Smooth muscle cell (in vitro differentiated cells): ENCODE measurements around the gene FAM193A. TPM values are rescaled to one million over a fixed set of nuclear protein-coding genes. Genes with fewer than 3 reads are reported as not detected.

Experiments
- DNase-seq: peaks from one replicate; lab custom pipeline; 2025; ENCODE audit not compliant: unreplicated experiment; lab: John Stamatoyannopoulos, UW
- H2AFZ ChIP-seq: fragments of 200-600 bp; sonication (generic); 2 replicates; pipeline ENCODE4 v1.6.0; 2016; ENCODE audit warnings: antibody characterized with exemption, low read depth, mild to moderate bottlenecking
- H3F3A ChIP-seq: fragments of 200-600 bp; sonication (generic); 2 replicates; pipeline ENCODE4 v1.6.0; 2017; ENCODE audit warnings: antibody characterized with exemption, low read depth
- H3K27ac ChIP-seq: fragments of 200-600 bp; sonication (generic); 2 replicates; pipeline ENCODE4 v1.5.1; 2016; ENCODE audit warnings: low read depth, mild to moderate bottlenecking
- H3K27me3 ChIP-seq: fragments of 200-600 bp; sonication (generic); 2 replicates; pipeline ENCODE4 v1.6.1; 2016; ENCODE audit warnings: low read depth, mild to moderate bottlenecking
- H3K36me3 ChIP-seq: fragments of 200-600 bp; sonication (generic); 2 replicates; pipeline ENCODE4 v1.5.1; 2016; ENCODE audit warnings: low read depth
- H3K4me1 ChIP-seq: fragments of 200-600 bp; sonication (generic); 2 replicates; pipeline ENCODE4 v1.5.1; 2016; ENCODE audit warnings: low read depth
- H3K4me2 ChIP-seq: fragments of 200-600 bp; sonication (generic); 2 replicates; pipeline ENCODE4 v1.6.0; 2016; ENCODE audit warnings: mild to moderate bottlenecking
- H3K4me3 ChIP-seq: fragments of 200-600 bp; sonication (generic); 2 replicates; pipeline ENCODE4 v1.5.1; 2016; ENCODE audit warnings: mild to moderate bottlenecking
- H3K79me2 ChIP-seq: fragments of 200-600 bp; sonication (generic); 2 replicates; pipeline ENCODE4 v1.6.0; 2016; ENCODE audit warnings: low read depth, mild to moderate bottlenecking
- H3K9ac ChIP-seq: fragments of 200-600 bp; sonication (generic); 2 replicates; pipeline ENCODE4 v1.6.0; 2016; ENCODE audit warnings: low read depth
- H3K9me3 ChIP-seq: fragments of 200-600 bp; sonication (generic); replicated peaks from 2 replicates; pipeline ENCODE4 v1.5.1; 2016; ENCODE audit warnings: low read depth
- H4K20me1 ChIP-seq: fragments of 200-600 bp; sonication (generic); 2 replicates; pipeline ENCODE4 v1.6.0; 2016; ENCODE audit warnings: low read depth
- WGBS: methylation state at CpG from one replicate; pipeline ENCODE4 v1.1.7; 2016; ENCODE audit warnings: low lambda C conversion rate; 5-methylcytosine and 5-hydroxymethylcytosine counted together
- polyA plus RNA-seq: library from polyadenylated mRNA; unstranded; fragments of >200 nt; fragmentation: Nextera tagmentation; extraction: Ambion mirVana; gene quantifications from 2 replicates; pipeline ENCODE4 v1.2.1, GENCODE V29; 2016
- total RNA-seq: library from RNA; depleted of rRNA; stranded (reverse); fragments of >200 nt; gene quantifications from 2 replicates; pipeline ENCODE4 v1.2.3, GENCODE V29; 2014
- TF ChIP-seq, protein P1 (sequence below): fragments of 200-600 bp; sonication (generic); IDR thresholded peaks from 2 replicates; pipeline ENCODE4 v1.5.1; 2017; ENCODE audit warnings: borderline replicate concordance, mild to moderate bottlenecking, antibody characterized with exemption; ENCODE audit not compliant: insufficient read depth, poor library complexity, severe bottlenecking

Gene FAM193A
- total and polyA plus RNA-seq, 2 experiments from 2014 or later = 8.3 to 12.2 TPM

DNA sequence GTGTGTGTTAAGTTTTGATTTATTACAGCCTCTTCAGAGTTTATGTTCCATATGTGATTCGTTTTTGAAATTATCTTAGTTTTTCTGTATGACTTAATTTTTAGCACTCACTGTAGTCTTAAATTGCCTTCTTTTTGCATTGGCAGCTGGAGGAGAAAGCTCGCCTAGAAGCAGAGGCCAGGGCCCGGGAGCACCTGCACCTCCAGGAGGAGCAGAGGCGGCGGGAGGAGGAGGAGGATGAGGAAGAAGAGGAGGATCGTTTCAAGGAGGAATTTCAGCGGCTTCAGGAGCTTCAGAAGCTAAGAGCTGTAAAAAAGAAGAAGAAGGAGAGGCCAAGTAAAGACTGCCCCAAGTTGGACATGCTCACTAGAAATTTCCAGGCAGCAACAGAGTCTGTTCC, 163.1 kb downstream of the FAM193A start:
- H3K9ac ChIP-seq = no peak overlapping the region
- TF ChIP-seq, protein P1, sequence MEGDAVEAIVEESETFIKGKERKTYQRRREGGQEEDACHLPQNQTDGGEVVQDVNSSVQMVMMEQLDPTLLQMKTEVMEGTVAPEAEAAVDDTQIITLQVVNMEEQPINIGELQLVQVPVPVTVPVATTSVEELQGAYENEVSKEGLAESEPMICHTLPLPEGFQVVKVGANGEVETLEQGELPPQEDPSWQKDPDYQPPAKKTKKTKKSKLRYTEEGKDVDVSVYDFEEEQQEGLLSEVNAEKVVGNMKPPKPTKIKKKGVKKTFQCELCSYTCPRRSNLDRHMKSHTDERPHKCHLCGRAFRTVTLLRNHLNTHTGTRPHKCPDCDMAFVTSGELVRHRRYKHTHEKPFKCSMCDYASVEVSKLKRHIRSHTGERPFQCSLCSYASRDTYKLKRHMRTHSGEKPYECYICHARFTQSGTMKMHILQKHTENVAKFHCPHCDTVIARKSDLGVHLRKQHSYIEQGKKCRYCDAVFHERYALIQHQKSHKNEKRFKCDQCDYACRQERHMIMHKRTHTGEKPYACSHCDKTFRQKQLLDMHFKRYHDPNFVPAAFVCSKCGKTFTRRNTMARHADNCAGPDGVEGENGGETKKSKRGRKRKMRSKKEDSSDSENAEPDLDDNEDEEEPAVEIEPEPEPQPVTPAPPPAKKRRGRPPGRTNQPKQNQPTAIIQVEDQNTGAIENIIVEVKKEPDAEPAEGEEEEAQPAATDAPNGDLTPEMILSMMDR = no peak
- no peak overlapping the region for H2AFZ ChIP-seq
- H3F3A ChIP-seq = no peaks in the 10 kb centered on the region
- no peak overlapping the region for H3K4me3 ChIP-seq
- no peaks in the 10 kb centered on the region for H3K79me2 ChIP-seq
- 93% methylated on average over 7 of the region's 7 CpGs for WGBS
- H3K27ac ChIP-seq = no peak overlapping the region
- no peak for DNase-seq
- H3K9me3 ChIP-seq = no peaks in the 10 kb centered on the region
- no peaks in the 10 kb centered on the region for H4K20me1 ChIP-seq
- H3K4me2 ChIP-seq = no peak overlapping the region
- H3K4me1 ChIP-seq = no peaks in the 10 kb centered on the region
- H3K27me3 ChIP-seq = no peaks in the 10 kb centered on the region
- peaks cover 30% of the 10 kb centered on the region for H3K36me3 ChIP-seq

DNA sequence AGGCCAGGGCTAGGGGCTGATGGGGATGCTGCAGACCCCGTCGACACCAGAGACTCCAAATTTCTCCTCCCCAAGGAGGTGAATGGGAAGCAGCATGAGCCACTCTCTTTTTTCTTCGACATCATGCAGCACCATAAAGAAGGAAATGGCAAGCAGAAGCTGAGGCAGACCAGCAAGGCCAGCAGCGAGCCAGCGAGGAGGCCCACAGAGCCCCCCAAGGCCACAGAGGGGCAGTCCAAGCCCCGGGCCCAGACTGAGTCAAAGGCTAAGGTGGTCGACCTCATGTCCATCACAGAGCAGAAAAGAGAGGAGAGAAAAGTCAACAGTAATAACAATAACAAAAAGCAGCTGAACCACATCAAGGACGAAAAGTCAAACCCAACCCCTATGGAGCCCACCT, 163.6 kb downstream of the FAM193A start:
- Histone ChIP-seq H3K9me3 (no peaks in the 10 kb centered on the region), H3K4me3 (no peak overlapping the region), H2AFZ (no peak overlapping the region), H3K9ac (no peak overlapping the region), H3K4me1 (no peaks in the 10 kb centered on the region), H3K36me3 (peaks cover 30% of the 10 kb centered on the region), H3K27me3 (no peaks in the 10 kb centered on the region), H3K79me2 (no peaks in the 10 kb centered on the region), H3K27ac (no peak overlapping the region), H3K4me2 (no peak overlapping the region), H3F3A (no peaks in the 10 kb centered on the region), H4K20me1 (no peaks in the 10 kb centered on the region)
- no peak for DNase-seq
- TF ChIP-seq, protein P1 = no peak
- 98% methylated on average over 8 of the region's 8 CpGs for WGBS

DNA sequence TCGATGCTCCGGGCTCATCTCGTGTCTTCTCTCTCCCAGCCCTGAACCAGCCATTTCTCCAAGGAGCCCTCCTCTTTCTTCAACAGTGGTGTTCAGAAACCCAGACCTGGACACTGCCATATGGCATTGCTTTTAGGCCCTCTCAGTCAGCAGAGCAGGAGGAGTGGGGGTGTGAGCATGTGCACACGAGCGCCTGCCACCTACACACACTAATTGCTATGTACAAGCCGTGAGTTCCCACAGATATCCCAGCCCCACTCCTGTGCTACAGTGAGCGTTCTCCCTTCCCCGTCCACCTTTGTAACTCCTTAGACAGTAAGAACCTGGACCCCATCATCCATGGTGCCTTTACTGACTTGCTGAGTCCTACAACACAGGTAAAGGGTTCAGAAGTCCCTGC, 165.9 kb downstream of the FAM193A start:
- no peaks in the 10 kb centered on the region for H3K27me3 ChIP-seq
- no peaks in the 10 kb centered on the region for H3K4me1 ChIP-seq
- H3F3A ChIP-seq = no peaks in the 10 kb centered on the region
- TF ChIP-seq, protein P1 = no peak
- peaks cover 21% of the 10 kb centered on the region for H3K36me3 ChIP-seq
- H3K9me3 ChIP-seq = no peaks in the 10 kb centered on the region
- no peak overlapping the region for H3K27ac ChIP-seq
- no peak overlapping the region for H3K9ac ChIP-seq
- no peak overlapping the region for H2AFZ ChIP-seq
- H3K79me2 ChIP-seq = no peaks in the 10 kb centered on the region
- no peak for DNase-seq
- H3K4me2 ChIP-seq = no peak overlapping the region
- 96% methylated on average over 8 of the region's 8 CpGs for WGBS
- H4K20me1 ChIP-seq = peaks cover 5% of the 10 kb centered on the region
- H3K4me3 ChIP-seq = no peak overlapping the region

DNA sequence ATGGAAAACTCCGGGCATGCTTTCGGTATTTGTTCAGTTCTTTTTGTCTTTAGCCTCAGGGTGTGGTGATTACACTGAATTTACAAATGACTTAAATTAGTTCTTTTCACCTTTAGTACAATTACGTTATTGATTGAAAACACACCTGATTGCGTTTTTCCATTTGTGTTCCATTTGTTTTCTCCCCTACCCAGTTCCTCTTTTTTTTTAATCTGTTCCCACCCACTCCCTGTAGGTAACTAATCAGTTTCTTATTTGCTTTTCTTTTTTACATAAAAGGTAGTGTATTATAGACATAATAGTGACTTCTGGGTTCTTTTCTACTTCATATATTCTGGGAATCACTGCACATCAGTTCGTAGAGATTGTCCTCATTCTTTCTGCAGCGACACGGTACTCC, 166.3 kb downstream of the FAM193A start:
- Histone ChIP-seq H3K9ac (no peak overlapping the region), H3K4me2 (no peak overlapping the region), H3K9me3 (no peaks in the 10 kb centered on the region), H3K27me3 (no peaks in the 10 kb centered on the region), H2AFZ (no peak overlapping the region), H3K27ac (no peak overlapping the region), H3K36me3 (peaks cover 21% of the 10 kb centered on the region), H3K4me3 (no peak overlapping the region), H3F3A (no peaks in the 10 kb centered on the region), H3K4me1 (no peaks in the 10 kb centered on the region), H4K20me1 (peaks cover 5% of the 10 kb centered on the region), H3K79me2 (peaks cover 1% of the 10 kb centered on the region)
- no peak for DNase-seq
- WGBS = 84% methylated on average over 7 of the region's 7 CpGs
- TF ChIP-seq, protein P1 = no peak
